ENCODE results near the gene IL1RAP.

DNA sequence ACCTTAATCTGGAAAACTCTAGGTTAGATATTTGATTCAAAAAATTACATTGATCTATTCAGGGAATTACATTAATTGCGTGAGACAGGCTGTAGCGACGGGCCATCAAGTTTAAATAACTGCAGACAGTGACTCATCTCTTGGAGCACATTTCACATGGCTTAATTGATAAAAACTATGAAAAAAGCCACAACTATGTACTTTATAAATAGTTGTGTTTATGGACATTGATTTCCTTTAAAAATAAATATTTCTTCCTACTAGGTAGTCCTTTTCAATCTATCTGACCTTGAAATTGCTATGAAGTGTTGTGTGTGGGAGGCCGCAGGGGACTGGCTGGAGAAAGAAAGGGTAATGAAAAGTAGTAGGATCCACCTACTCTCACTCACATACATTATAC is 157.8 kb downstream of the IL1RAP start:
- no peak for TF ChIP-seq CTCF (conservative IDR thresholded peaks at IDR 0.05; ENCODE audit: low read length)
- no peak for TF ChIP-seq EZH2phosphoT487 (IDR thresholded peaks at IDR 0.05; ENCODE audit: borderline replicate concordance, low read depth, low read length)
